ENCODE measurements around the gene CDH23. TPM values are rescaled to one million over a fixed set of nuclear protein-coding genes. Genes with fewer than 3 reads are reported as not detected.
A peak's percentile ranks its signal among the peaks of the same experiment; 100 is the strongest.

The CDH23 gene
- total and polyA plus RNA-seq, 9 of the 15 experiments (the other 6 are each of a cell fraction or from before 2014, with no cell fraction given), result 0.18 to 1.2 (median 0.47) TPM

DNA sequence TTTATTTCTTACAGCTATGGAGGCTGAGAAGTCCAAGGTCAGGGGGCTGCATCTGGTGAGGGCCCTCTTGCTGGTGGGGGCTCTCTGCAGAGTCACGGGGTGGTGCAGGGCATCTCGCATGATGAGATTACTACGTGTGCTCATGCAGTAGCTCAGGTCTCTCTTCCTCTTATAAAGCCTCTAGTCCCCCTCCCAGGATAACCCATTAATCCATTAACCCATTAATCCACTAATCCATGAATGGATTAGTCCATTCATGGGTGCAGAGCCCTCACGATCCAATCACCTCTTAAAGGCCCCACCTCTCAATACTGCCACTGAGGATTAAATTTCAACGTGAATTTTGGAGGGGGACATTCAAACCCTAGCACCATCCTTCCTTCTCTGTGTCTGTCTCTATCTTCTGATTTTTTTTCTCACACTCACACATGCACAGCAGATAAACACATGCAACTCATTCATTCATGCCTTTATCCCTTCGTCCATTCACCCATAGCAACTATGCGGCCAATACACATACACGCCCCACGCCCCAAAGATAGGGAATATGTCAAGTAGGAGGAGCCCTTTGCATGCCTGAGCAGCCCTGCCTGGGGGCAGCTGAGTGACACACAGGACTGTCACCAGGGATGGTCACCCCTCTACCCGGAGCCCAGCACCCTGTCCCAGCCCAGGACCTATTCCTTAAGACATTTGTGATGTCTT lies 236.3 kb downstream of the CDH23 start (continued):
- TF ChIP-seq RBM15 (IDR thresholded peaks at IDR 0.05; ENCODE audit: insufficient read depth, low read length), result no peak
- peak; percentile 93 for TF ChIP-seq CBFA2T3 (IDR thresholded peaks at IDR 0.05)
- no peak for TF ChIP-seq NONO (IDR thresholded peaks at IDR 0.05; ENCODE audit: low read depth in 2 of 2, low read length in 1 of 2)
- TF ChIP-seq ZSCAN29 (IDR thresholded peaks at IDR 0.05), result no peak
- TF ChIP-seq, protein P1, sequence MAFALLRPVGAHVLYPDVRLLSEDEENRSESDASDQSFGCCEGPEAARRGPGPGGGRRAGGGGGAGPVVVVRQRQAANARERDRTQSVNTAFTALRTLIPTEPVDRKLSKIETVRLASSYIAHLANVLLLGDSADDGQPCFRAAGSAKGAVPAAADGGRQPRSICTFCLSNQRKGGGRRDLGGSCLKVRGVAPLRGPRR (CRISPR knock-in tag; IDR thresholded peaks at IDR 0.05), result no peak
- no peak for TF ChIP-seq GABPA (tag; conservative IDR thresholded peaks at IDR 0.05; ENCODE audit: low read depth)
- TF ChIP-seq ZNF316 (IDR thresholded peaks at IDR 0.05), result no peak; the same call in 1 of the 2 replicates
- TF ChIP-seq, protein P2, sequence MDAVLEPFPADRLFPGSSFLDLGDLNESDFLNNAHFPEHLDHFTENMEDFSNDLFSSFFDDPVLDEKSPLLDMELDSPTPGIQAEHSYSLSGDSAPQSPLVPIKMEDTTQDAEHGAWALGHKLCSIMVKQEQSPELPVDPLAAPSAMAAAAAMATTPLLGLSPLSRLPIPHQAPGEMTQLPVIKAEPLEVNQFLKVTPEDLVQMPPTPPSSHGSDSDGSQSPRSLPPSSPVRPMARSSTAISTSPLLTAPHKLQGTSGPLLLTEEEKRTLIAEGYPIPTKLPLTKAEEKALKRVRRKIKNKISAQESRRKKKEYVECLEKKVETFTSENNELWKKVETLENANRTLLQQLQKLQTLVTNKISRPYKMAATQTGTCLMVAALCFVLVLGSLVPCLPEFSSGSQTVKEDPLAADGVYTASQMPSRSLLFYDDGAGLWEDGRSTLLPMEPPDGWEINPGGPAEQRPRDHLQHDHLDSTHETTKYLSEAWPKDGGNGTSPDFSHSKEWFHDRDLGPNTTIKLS (IDR thresholded peaks at IDR 0.05; ENCODE audit: borderline replicate concordance, low read depth), result no peak
- TF ChIP-seq SUPT5H (IDR thresholded peaks at IDR 0.05), result no peak
- TF ChIP-seq PTTG1 (tag; IDR thresholded peaks at IDR 0.05; ENCODE audit: low read depth), result no peak
- no peak for TF ChIP-seq SNIP1 (IDR thresholded peaks at IDR 0.05; ENCODE audit: low read depth)
- TF ChIP-seq ZNF507 (tag; conservative IDR thresholded peaks at IDR 0.05), result no peak
- peak; percentile 68 for TF ChIP-seq TCF3 (CRISPR knock-in tag; IDR thresholded peaks at IDR 0.05)
